ENCODE data around the gene WDR27.
"Not testable (repeated sequence)": the region's sequence is repeated elsewhere in the genome, so short reads cannot be mapped to it uniquely, and the experiment has no call there.

The WDR27 gene

GRCh38 chr6:169520104-169520503 lies 181.7 kb downstream of the WDR27 start:
- no peak for DNase-seq (ENCODE audit: low read depth)

- DNase-seq (ENCODE audit: low read depth), result no peak
Observed at GRCh38 chr6:169518451-169518850, 183.4 kb downstream of the WDR27 start.

GRCh38 chr6:169513478-169514193 lies 188.2 kb downstream of the WDR27 start:
- DNase-seq (ENCODE audit: low read depth), result no peak

GRCh38 chr6:169511785-169512184 lies 190.0 kb downstream of the WDR27 start:
- not testable (repeated sequence) for DNase-seq (ENCODE audit: low read depth)

GRCh38 chr6:169510871-169511270 lies 191.0 kb downstream of the WDR27 start:
- DNase-seq (ENCODE audit: low read depth), result no peak

- no peak for DNase-seq (ENCODE audit: low read depth)
Observed at GRCh38 chr6:169508452-169508851, 193.4 kb downstream of the WDR27 start.

- DNase-seq (ENCODE audit: low read depth), result no peak
Observed at GRCh38 chr6:169503422-169504152, 198.2 kb downstream of the WDR27 start.

- no peak for DNase-seq (ENCODE audit: low read depth)
Observed at GRCh38 chr6:169502445-169502844, 199.4 kb downstream of the WDR27 start.

GRCh38 chr6:169501777-169502313 lies 200.0 kb downstream of the WDR27 start:
- no peak for DNase-seq (ENCODE audit: low read depth)

- no peak for DNase-seq (ENCODE audit: low read depth)
Observed at GRCh38 chr6:169501128-169501527, 200.7 kb downstream of the WDR27 start.

- DNase-seq (ENCODE audit: low read depth), result no peak
Observed at GRCh38 chr6:169500688-169501087, 201.1 kb downstream of the WDR27 start.

- DNase-seq (ENCODE audit: low read depth), result no peak
Observed at GRCh38 chr6:169499848-169500247, 202.0 kb downstream of the WDR27 start.

GRCh38 chr6:169498916-169499513 lies 202.8 kb downstream of the WDR27 start:
- no peak for DNase-seq (ENCODE audit: low read depth)

GRCh38 chr6:169495601-169496000 lies 206.2 kb downstream of the WDR27 start:
- DNase-seq (ENCODE audit: low read depth), result no peak

- no peak for DNase-seq (ENCODE audit: low read depth)
Observed at GRCh38 chr6:169494038-169494437, 207.8 kb downstream of the WDR27 start.

- DNase-seq (ENCODE audit: low read depth), result no peak
Observed at GRCh38 chr6:169491482-169491881, 210.3 kb downstream of the WDR27 start.

- no peak for DNase-seq (ENCODE audit: low read depth)
Observed at GRCh38 chr6:169490830-169491229, 211.0 kb downstream of the WDR27 start.

GRCh38 chr6:169490246-169490641 lies 211.6 kb downstream of the WDR27 start:
- no peak for DNase-seq (ENCODE audit: low read depth)

GRCh38 chr6:169489563-169490245 lies 212.1 kb downstream of the WDR27 start:
- no peak for DNase-seq (ENCODE audit: low read depth)

- DNase-seq (ENCODE audit: low read depth), result no peak
Observed at GRCh38 chr6:169487579-169488436, 214.0 kb downstream of the WDR27 start.

GRCh38 chr6:169479783-169480495 lies 221.9 kb downstream of the WDR27 start:
- no peak for DNase-seq (ENCODE audit: low read depth)
